SK-N-SH treated with all-trans-retinoic acid at 6 μM for 48 hours (cell line): ENCODE data around the gene LIAS.

Experiments used
- ATAC-seq: fragments of 200-7000 bp; cut with Tn5 transposase; 3 replicates; pipeline ENCODE4 v1.9.1; 2020; ENCODE audit warnings: mild to moderate bottlenecking, moderate library complexity
- ARNTL ChIP-seq: fragments of 450-650 bp; formaldehyde crosslinking; IDR thresholded peaks from 2 replicates; pipeline ENCODE4 v1.5.0; 2020; ENCODE audit warnings: low read depth, mild to moderate bottlenecking, moderate library complexity, borderline replicate concordance
- BACH2 ChIP-seq: fragments of 250-450 bp; sonication (Bioruptor Pico); IDR thresholded peaks from 2 replicates; pipeline ENCODE4 v1.9.0; 2021; ENCODE audit warnings: mild to moderate bottlenecking, borderline replicate concordance
- CSDC2 ChIP-seq: fragments of 250-450 bp; sonication (Bioruptor Pico); IDR thresholded peaks from 2 replicates; pipeline ENCODE4 v1.5.0; 2020; ENCODE audit warnings: mild to moderate bottlenecking, moderate library complexity
- CSRNP3 ChIP-seq: fragments of 250-450 bp; sonication (Bioruptor Pico); IDR thresholded peaks from 2 replicates; pipeline ENCODE4 v1.5.1; 2021; ENCODE audit warnings: mild to moderate bottlenecking, moderate library complexity
- ESRRG ChIP-seq: fragments of 250-450 bp; sonication (Bioruptor Pico); IDR thresholded peaks from 2 replicates; pipeline ENCODE4 v1.6.1; 2021; ENCODE audit warnings: mild to moderate bottlenecking
- GLIS3 ChIP-seq: fragments of 250-450 bp; sonication (Bioruptor Pico); IDR thresholded peaks from 2 replicates; pipeline ENCODE4 v1.5.0; 2020; ENCODE audit warnings: mild to moderate bottlenecking, moderate library complexity
- ISL1 ChIP-seq: fragments of 250-450 bp; sonication (Bioruptor Pico); IDR thresholded peaks from 2 replicates; pipeline ENCODE4 v2.1.2; 2022; ENCODE audit warnings: mild to moderate bottlenecking, moderate library complexity
- OSR1 ChIP-seq: fragments of 250-450 bp; sonication (Bioruptor Pico); IDR thresholded peaks from 2 replicates; pipeline ENCODE4 v1.8.0; 2022; ENCODE audit warnings: moderate library complexity, mild to moderate bottlenecking, inconsistent platforms
- POU6F1 ChIP-seq: fragments of 250-450 bp; sonication (Bioruptor Pico); IDR thresholded peaks from 2 replicates; pipeline ENCODE4 v1.8.0; 2021; ENCODE audit warnings: low read depth, mild to moderate bottlenecking, moderate library complexity, borderline replicate concordance
- PPARA ChIP-seq: fragments of 250-450 bp; sonication (Bioruptor Pico); IDR thresholded peaks from 2 replicates; pipeline ENCODE4 v1.5.0; 2020; ENCODE audit warnings: mild to moderate bottlenecking, borderline replicate concordance
- TCF4 ChIP-seq: fragments of 250-450 bp; sonication (Bioruptor Pico); IDR thresholded peaks from 2 replicates; pipeline ENCODE4 v1.8.0; 2021; ENCODE audit warnings: mild to moderate bottlenecking, moderate library complexity, borderline replicate concordance
- TOX ChIP-seq: fragments of 250-450 bp; sonication (Bioruptor Pico); IDR thresholded peaks from 2 replicates; pipeline ENCODE4 v1.8.0; 2021; ENCODE audit warnings: mild to moderate bottlenecking, moderate library complexity, borderline replicate concordance
- TSHZ2 ChIP-seq: fragments of 250-450 bp; sonication (Bioruptor Pico); IDR thresholded peaks from 2 replicates; pipeline ENCODE4 v1.5.0; 2020; ENCODE audit warnings: mild to moderate bottlenecking, moderate library complexity
- ZC3H10 ChIP-seq: fragments of 250-450 bp; sonication (Bioruptor Pico); IDR thresholded peaks from 2 replicates; pipeline ENCODE4 v1.5.1; 2021; ENCODE audit warnings: mild to moderate bottlenecking, moderate library complexity
- ZFP3 ChIP-seq: fragments of 250-450 bp; sonication (Bioruptor Pico); IDR thresholded peaks from 2 replicates; pipeline ENCODE4 v1.5.0; 2020; ENCODE audit warnings: mild to moderate bottlenecking, moderate library complexity
- ZNF565 ChIP-seq: fragments of 450-650 bp; formaldehyde crosslinking; conservative IDR thresholded peaks from 2 replicates; pipeline ENCODE4 v1.5.0; 2020; ENCODE audit warnings: low read depth, mild to moderate bottlenecking, moderate library complexity
- ZNF70 ChIP-seq: fragments of 450-650 bp; formaldehyde crosslinking; IDR thresholded peaks from 2 replicates; pipeline ENCODE4 v1.5.0; 2020; ENCODE audit warnings: mild to moderate bottlenecking, moderate library complexity
- ZNF8 ChIP-seq: fragments of 450-650 bp; formaldehyde crosslinking; IDR thresholded peaks from 2 replicates; pipeline ENCODE4 v1.5.0; 2020; ENCODE audit warnings: mild to moderate bottlenecking, moderate library complexity
- TF ChIP-seq, protein P1 (sequence below): fragments of 250-450 bp; sonication (Bioruptor Pico); IDR thresholded peaks from 2 replicates; pipeline ENCODE4 v1.8.0; 2020; ENCODE audit warnings: mild to moderate bottlenecking, moderate library complexity, borderline replicate concordance

The LIAS gene

DNA sequence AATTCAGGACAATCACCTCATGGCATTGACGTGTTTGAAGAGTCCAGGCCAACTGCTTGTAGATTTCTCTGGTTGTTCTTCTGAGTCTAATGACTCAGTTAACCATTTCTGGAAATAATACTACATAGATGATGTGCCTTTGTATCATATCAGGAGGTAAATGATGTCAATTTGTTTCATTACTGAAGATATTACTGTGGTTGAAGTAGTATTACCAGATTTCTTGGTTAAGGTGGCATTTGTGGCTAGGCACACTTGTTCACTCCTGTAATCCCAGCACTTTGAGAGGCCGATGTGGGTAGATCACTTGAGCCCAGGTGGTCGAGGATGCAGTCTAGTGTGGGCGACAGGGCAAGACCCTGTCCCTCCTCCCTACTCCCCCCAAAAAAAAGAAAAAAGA, 15.9 kb upstream of the LIAS start:
- TF ChIP-seq TSHZ2 (CRISPR knock-in tag) (no peak), OSR1 (CRISPR knock-in tag) (no peak), CSRNP3 (CRISPR knock-in tag) (no peak), ZNF8 (CRISPR knock-in tag) (no peak), ZC3H10 (CRISPR knock-in tag) (no peak), BACH2 (CRISPR knock-in tag) (no peak), POU6F1 (CRISPR knock-in tag) (no peak), ARNTL (CRISPR knock-in tag) (no peak), CSDC2 (CRISPR knock-in tag) (no peak), ISL1 (CRISPR knock-in tag) (no peak), ZNF70 (no peak), ZFP3 (CRISPR knock-in tag) (no peak), PPARA (CRISPR knock-in tag) (no peak)
- TF ChIP-seq, protein P1, sequence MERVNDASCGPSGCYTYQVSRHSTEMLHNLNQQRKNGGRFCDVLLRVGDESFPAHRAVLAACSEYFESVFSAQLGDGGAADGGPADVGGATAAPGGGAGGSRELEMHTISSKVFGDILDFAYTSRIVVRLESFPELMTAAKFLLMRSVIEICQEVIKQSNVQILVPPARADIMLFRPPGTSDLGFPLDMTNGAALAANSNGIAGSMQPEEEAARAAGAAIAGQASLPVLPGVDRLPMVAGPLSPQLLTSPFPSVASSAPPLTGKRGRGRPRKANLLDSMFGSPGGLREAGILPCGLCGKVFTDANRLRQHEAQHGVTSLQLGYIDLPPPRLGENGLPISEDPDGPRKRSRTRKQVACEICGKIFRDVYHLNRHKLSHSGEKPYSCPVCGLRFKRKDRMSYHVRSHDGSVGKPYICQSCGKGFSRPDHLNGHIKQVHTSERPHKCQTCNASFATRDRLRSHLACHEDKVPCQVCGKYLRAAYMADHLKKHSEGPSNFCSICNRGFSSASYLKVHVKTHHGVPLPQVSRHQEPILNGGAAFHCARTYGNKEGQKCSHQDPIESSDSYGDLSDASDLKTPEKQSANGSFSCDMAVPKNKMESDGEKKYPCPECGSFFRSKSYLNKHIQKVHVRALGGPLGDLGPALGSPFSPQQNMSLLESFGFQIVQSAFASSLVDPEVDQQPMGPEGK (CRISPR knock-in tag): no peak
- ATAC-seq: no peak

DNA sequence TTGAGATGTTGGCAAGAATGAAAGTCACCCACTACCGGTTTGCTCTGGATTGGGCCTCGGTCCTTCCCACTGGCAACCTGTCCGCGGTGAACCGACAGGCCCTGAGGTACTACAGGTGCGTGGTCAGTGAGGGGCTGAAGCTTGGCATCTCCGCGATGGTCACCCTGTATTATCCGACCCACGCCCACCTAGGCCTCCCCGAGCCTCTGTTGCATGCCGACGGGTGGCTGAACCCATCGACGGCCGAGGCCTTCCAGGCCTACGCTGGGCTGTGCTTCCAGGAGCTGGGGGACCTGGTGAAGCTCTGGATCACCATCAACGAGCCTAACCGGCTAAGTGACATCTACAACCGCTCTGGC, 12.4 kb upstream of the LIAS start:
- TF ChIP-seq ZNF70: no peak
- TF ChIP-seq TOX (CRISPR knock-in tag): no peak
- no peak for TF ChIP-seq OSR1 (CRISPR knock-in tag)
- TF ChIP-seq GLIS3: no peak
- no peak for TF ChIP-seq TCF4 (CRISPR knock-in tag)
- no peak for TF ChIP-seq PPARA (CRISPR knock-in tag)
- ATAC-seq: no peak; the same call in 2 of the 3 replicates

DNA sequence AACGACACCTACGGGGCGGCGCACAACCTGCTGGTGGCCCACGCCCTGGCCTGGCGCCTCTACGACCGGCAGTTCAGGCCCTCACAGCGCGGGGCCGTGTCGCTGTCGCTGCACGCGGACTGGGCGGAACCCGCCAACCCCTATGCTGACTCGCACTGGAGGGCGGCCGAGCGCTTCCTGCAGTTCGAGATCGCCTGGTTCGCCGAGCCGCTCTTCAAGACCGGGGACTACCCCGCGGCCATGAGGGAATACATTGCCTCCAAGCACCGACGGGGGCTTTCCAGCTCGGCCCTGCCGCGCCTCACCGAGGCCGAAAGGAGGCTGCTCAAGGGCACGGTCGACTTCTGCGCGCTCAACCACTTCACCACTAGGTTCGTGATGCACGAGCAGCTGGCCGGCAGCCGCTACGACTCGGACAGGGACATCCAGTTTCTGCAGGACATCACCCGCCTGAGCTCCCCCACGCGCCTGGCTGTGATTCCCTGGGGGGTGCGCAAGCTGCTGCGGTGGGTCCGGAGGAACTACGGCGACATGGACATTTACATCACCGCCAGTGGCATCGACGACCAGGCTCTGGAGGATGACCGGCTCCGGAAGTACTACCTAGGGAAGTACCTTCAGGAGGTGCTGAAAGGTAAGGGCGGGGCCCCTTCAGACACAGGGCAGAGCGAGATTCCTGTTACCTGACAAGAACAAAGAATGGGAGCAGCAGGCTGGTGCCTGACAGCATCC, 11.8 kb upstream of the LIAS start:
- no peak for ATAC-seq
- TF ChIP-seq TCF4 (CRISPR knock-in tag) (no peak), ZNF565 (CRISPR knock-in tag) (no peak), POU6F1 (CRISPR knock-in tag) (no peak), OSR1 (CRISPR knock-in tag) (no peak), ARNTL (CRISPR knock-in tag) (no peak), ZNF70 (no peak), ESRRG (CRISPR knock-in tag) (no peak), CSDC2 (CRISPR knock-in tag) (no peak)
- TF ChIP-seq, all 23 proteins: peak for 0
